ENCODE results near the gene MID2.
"Not testable (repeated sequence)": the region's sequence is repeated elsewhere in the genome, so short reads cannot be mapped to it uniquely, and the experiment has no call there.

MID2 gene

GRCh38 chrX:107842715-107843400, 17.2 kb downstream of the MID2 start:
- DNase-seq (ENCODE audit: extremely low read depth, low read depth), result no peak
- TF ChIP-seq CTCF (IDR thresholded peaks at IDR 0.05; ENCODE audit: low read depth, low read length), result no peak

DNA sequence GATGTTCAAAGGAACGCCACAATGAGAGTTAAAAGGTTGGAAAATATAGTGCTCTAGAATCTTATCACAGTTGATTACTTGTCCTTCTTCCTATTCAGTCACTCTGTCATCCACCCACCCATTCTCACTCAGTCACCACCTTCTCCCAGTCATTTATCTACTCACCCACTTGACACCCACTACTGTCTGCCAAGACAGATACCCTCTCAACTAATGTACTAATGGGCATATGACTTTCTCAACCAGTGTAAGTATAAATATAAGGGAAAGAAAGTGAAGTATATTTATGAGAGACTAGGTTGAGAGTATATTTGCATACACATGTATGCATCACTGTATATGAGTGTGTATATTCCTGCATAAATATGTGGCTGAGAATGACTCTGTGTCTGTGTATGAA, 20.0 kb downstream of the MID2 start:
- DNase-seq (ENCODE audit: extremely low read depth, low read depth), result no peak
- no peak for TF ChIP-seq CTCF (IDR thresholded peaks at IDR 0.05; ENCODE audit: low read depth, low read length)

GRCh38 chrX:107848591-107848990, 22.9 kb downstream of the MID2 start:
- no peak for TF ChIP-seq CTCF (IDR thresholded peaks at IDR 0.05; ENCODE audit: low read depth, low read length)
- DNase-seq (ENCODE audit: extremely low read depth, low read depth), result no peak

- no peak for DNase-seq (ENCODE audit: extremely low read depth, low read depth)
- TF ChIP-seq CTCF (IDR thresholded peaks at IDR 0.05; ENCODE audit: low read depth, low read length), result no peak; the same call in 1 of the 2 replicates
Observed at GRCh38 chrX:107849747-107850421, 24.2 kb downstream of the MID2 start.

DNA sequence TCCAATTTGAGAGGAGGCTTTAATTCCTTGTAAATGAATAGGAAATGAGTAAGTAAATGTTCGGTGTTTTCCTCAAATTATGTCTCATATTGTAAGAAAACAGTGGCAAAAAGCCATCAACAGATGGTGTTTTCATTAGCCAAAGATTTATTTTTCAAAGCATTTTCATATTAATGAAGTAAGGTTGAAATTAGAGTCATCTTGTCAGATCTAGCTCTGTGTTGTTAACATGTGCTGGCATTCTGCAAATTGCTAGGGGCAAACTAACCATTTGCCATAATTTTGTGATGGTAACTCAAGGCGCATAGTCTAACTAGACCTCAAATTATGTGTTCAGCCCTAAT, 24.7 kb downstream of the MID2 start:
- no peak for DNase-seq (ENCODE audit: extremely low read depth, low read depth)
- no peak for TF ChIP-seq CTCF (IDR thresholded peaks at IDR 0.05; ENCODE audit: low read depth, low read length)

DNA sequence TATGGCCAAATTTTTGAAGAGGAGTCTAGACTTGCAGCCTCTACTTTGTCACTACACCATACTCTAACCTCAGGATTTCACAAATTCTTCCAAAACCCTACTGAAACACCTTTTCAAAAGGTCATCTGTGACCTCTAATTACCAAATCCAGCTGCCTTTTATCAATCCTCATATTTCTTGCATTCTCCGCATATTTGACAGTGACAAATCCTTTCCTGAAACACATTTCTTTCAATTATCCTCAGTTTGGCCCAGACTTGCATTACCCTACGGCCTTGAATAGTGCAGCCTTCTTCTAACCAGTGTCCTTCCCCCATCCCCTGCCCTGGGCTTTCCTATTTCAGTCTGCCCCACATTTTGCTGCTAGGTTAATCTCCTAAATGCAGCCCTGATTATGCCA, 25.5 kb downstream of the MID2 start:
- TF ChIP-seq CTCF (IDR thresholded peaks at IDR 0.05; ENCODE audit: low read depth, low read length), result no peak
- DNase-seq (ENCODE audit: extremely low read depth, low read depth), result no peak

DNA sequence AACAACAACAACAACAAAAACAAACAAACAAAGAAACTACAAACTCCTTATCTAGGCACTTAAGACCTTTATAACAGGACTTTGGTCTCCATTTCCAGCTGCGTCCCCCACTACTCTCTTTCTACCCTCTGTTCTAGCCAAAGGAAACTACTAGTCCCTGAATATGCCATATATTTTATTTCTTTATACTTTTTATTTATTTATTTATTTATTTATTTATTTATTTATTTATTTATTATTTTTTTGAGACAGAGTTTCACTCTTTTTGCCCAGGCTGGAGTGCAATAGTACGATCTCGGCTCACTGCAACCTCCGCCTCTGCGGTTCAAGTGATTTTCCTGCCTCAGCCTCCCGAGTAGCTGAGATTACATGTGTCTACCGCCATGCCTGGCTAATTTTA, 26.0 kb downstream of the MID2 start:
- not testable (repeated sequence) for DNase-seq (ENCODE audit: extremely low read depth, low read depth)

DNA sequence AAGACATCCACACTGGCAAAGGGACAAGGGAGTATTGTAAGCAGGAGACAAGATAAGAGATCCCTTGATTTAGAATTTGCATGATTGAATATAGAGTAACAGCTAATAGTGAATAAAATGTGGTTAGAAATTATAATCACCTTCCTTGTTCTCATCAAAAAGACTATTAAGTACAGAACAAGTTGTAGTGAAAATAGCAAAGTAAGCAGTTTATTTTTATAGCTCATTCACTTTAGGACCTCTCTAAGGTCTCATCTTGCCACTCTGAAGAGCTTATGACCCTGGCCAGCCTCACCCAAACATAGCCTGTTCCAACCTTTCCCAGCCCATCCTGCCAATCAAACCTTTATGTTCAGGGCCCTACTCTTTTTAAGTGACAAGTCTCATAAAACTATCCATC, 30.6 kb downstream of the MID2 start:
- TF ChIP-seq CTCF (IDR thresholded peaks at IDR 0.05; ENCODE audit: low read depth, low read length), result no peak
- no peak for DNase-seq (ENCODE audit: extremely low read depth, low read depth)

- DNase-seq (ENCODE audit: extremely low read depth, low read depth), result not testable (repeated sequence)
Observed at GRCh38 chrX:107857041-107857440, 31.4 kb downstream of the MID2 start.
